HG03045 (cell line): ENCODE results near the gene CCT7.

Experiments used
- ATAC-seq: cut with Tn5 transposase; IDR thresholded peaks from one replicate; pipeline ENCODE4 v1.9.1; 2021; ENCODE audit warnings: mild to moderate bottlenecking, moderate library complexity; ENCODE audit not compliant: unreplicated experiment

CCT7 gene

DNA sequence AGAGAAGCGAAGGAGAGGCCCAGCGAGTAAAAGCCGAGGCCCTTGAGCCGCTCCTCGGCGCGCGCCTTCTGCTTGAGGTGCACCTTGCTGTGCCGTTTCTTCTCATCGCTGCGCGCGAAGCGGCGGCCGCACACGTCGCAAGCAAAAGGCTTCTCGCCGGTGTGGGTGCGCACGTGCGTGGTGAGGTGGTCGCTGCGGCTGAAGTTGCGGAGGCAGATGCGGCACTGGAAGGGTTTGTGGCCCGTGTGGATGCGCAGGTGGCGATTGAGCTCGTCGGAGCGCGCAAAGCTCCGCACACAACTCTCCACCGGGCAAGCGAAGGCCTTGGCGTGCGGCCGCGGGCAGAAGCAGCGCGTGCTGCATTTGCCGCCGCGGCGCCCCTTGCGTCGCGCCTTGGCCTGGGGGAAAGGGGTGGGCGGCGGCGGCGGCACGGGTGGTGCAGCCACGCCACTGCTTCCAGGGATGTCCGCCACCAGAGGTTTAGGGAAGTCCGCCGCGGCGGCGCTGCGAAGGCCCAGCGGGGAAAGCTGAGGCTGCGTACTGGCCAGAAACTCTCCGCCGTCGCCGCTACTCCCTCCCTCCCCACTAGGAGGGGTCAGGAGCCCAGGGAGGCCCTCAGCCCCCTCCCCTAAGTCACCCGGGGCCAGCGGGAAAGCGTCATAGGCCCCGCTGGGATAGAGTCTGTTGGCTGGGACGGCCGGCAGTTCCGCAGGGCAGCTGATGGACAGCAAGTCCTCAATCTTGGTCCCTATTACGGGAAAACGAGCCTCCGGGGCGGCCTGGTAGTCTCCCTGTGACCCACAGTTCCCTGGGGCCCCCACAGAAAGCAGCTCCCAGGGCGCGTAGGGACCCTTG is 57.6 kb downstream of the CCT7 start:
- ATAC-seq, result no peak

DNA sequence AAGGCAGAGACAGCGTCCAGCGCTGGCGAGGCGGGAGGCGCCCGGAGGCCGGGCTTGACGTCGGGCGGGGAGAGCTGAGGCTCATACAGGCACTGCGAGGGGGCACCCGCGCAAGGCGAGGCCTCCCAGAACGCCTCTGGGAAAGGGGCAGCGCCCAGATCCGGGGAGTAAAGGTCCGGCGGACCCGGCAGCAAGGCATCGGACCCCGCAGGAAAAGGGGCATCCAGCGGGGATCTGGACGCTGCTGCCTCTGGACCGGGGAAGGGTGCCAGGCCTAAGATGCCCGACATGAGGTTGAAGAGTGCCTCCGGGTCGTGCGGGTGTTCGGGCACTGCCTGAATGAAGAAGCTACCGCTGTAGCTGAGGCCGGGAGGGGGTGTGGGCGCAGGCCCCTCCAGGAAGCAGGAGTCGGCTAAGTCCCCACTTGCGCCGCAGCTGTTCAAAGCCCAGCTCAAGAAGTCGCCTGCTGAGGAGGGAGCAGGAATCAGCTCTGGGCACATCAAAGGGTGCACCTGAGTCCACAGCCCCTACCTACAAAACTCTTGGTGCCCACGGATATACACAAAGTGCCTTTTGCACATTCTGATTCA is 58.3 kb downstream of the CCT7 start:
- no peak for ATAC-seq

DNA sequence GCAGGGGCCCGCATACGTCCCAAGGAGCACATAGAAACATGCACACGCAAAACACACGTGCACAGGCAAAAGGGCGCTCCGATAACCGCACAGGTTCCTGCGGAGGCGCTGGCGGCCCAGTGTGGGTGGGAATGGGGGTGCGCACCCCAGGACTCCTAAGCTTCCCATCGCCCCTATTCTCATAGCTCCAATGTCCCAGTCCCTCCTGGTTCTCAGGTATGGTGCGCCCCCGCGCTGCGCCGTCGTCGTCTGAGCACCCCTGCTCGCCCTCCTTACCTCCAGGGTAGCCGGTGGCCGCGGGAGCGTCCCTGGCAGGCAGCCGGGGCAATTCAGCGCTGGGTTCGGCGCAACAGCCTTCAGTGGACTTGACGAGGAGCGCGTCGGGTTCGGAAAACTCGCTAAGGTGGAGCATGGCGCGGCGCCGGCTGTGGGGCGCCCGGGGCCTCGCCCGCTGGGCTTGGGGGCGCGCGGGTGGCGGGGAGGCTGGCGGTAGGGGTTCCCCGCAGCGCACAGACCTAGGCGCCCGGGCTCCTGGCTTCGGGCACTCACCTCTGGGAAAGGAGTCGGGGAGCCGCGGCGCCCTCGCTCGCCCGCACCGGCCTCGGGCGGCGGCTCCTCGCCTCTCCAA is 58.9 kb downstream of the CCT7 start:
- no peak for ATAC-seq

DNA sequence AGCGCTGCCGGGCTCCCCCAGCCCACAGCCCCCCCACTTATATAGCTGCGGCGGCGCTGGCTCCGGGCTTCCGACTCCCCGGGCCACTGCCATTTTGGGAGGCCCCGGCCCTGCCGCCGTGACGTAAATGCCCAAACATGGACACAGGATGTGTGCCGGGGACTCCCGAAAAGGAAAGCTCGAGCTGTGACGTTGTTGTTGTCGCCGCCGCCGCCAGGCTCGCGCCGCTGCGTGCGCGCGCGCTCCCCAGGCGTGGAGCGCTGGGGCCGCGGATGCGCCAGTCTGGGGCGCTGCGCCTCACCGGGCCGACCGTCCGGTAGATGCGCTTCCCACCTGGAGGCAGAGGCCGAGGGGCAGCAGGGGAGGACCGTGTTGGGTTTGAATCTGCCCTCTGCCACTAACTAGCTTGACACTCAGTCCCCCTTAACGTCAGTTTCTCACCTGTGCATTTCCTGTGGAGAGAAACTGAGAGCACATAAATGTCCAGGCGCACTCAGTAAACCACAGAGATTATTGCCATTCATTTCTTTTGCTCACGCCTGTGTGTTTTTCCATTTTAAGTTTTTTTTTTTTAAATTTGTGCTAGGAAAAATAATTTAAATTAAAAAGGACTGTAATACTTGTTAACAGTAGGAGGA is 59.5 kb downstream of the CCT7 start, which contains the start of gene EGR4:
Gene EGR4 (minus strand): TSS at position 15 of the 638 bp plus-strand sequence. CDS start 231 bp downstream, outside the sequence.
- peak; percentile 95 for ATAC-seq

DNA sequence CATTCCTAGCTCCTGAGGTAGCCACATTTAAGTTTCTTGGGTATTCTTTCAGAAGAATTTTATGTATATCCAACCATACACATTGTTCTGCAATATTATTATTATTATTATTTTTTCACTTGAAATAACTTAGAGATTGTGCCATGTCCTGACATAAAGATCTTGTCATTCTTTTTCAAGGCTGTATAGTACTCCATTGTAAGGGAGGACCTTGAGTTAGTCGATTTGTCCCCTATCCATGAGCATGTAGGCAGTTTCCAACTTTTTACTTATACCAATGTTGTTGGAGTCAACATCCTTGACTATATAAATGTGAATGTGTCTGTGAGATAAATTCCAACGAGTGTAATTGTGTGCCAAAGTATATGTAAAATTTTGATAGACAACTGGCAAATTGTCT is 60.1 kb downstream of the CCT7 start:
- ATAC-seq, result no peak

DNA sequence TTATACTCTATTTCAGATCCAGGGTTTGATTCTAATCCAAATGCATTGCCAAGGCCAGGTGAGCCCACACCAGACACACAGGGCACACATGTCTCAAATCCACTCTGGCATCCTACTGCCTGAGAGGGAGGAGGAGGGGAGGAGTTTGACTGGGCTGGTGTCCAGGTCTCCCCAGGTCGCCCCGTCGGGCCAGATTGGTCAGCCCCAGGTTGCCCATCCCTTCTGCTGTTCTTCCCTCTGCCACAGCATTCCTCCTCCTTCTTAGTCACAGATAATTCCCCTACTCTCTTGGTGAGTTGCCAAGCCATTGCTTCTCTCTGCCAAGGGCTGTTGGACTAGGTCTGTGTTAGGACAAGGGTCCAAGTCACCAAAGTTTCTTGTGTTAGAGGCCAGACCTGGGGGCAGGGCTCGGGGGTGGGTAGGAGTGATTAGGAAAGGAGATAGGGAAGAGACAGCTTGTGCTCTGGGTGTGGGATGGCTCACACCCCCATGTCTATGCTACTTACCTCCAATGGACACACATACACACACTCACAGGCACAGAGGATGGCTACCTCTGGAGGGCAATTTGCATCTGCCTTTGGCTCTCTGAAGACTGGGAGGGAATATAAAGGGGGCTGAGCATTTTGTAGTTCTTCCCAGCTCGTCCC is 61.8 kb downstream of the CCT7 start:
- no peak for ATAC-seq

DNA sequence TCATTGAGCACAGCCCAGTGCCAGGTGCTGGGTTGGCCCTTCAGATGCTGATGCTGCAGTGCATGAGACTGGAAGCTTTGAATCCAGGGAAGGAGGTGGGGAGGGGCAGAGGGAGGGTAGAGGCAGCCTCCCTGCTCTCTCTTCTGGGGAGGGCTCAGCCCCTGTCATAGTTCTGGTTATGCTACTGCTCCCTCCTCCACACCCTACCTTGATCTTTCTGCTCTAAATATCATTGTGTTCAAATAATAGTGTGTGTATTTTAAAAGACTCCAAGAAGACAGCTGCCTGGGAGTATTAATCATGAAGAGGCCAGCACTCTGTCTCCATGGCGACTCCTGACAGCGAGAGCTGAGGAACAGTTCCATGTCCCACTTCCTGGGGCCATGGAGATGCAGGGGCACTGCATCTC is 63.0 kb downstream of the CCT7 start:
- no peak for ATAC-seq

DNA sequence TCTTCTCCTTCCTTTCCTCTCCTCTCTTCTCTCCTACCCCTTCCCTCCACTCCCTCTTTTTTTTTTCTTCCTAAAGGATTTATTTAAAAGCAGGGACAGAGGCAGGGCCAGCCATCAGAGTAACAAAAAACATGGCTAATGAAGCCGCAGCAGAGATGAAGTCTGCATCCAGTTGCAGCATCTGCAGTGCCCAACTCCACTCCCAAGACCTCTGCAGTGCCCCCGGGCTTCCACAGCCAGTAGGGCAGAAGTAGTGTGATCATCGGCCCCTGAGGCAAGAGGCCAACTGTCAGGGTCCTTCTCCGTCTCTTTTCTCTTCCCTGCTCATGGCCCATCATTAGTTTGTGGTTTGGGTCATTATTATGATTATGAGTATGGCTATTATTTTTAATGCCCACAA is 63.5 kb downstream of the CCT7 start:
- ATAC-seq, result no peak

DNA sequence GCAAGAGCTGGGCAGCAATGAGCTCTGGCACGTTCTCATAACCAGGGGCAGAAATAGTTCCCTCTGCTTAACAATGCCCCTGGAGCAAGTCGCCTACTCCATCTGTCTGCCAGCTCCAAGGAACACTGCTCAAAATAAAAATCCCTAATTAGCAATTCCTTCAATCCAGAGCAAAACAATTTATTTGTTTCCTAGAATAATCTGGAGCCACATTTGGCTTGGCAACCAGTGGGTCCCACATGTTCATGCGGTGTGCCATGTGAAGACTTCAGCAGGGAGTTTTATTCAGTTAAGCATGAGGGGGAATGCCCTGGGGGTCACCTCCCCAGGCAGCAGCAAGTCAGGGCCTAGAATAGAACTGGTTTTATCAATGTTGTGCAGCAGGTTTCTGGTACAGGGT is 66.8 kb downstream of the CCT7 start:
- ATAC-seq, result no peak

DNA sequence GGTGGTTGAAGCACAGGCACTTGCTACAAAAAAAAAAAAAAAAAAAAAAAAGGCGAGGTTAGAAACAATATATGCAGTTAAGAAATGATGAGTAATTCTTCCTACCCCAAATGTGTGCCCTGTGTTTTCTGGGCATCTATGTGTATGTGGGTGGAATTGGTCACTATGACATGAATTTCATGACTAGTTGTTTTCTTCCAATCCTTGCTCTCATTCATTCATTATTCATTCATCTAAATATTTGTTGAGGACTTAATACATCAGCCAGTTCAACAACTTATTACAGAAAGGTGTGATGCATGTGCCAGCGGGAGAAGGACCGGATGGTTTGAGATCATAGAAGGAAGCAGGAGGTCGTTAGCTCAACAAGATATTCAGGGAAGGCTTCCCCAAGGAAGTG is 67.5 kb downstream of the CCT7 start:
- ATAC-seq, result no peak
